HL-60 (cell line): ENCODE data around the gene GCNA.

ENCODE experiments used
- DNase-seq, 2 experiments: peaks; one replicate each; pipeline ENCODE4 v3.0.0-alpha.2; 2010 to 2020; ENCODE audit warnings: low read depth in 1 of 2, low spot score in 1 of 2
- H3K27ac ChIP-seq: fragments of 250-450 bp; sonication (Bioruptor Pico); replicated peaks from 2 replicates; pipeline ENCODE4 v1.5.1; 2020; ENCODE audit warnings: mild to moderate bottlenecking, moderate library complexity
- H3K27me3 ChIP-seq: fragments of 250-450 bp; sonication (Bioruptor Pico); 2 replicates; pipeline ENCODE4 v1.5.1; 2021; ENCODE audit warnings: mild to moderate bottlenecking, moderate library complexity; ENCODE audit not compliant: insufficient read depth, poor library complexity, severe bottlenecking
- H3K4me3 ChIP-seq: replicated peaks from 2 replicates; pipeline ENCODE4 v1.5.1; 2011; ENCODE audit warnings: mild to moderate bottlenecking, control low read depth, low read length; ENCODE audit not compliant: insufficient read depth
- GABPA ChIP-seq: IDR thresholded peaks from 2 replicates; pipeline ENCODE4 v1.6.1; 2012; ENCODE audit warnings: low read depth
- POLR2AphosphoS5 ChIP-seq: IDR thresholded peaks from 2 replicates; pipeline ENCODE4 v1.6.1; 2012; ENCODE audit warnings: low read depth
- SPI1 ChIP-seq: IDR thresholded peaks from 2 replicates; pipeline ENCODE4 v1.6.1; 2012; ENCODE audit warnings: low read depth, mild to moderate bottlenecking, borderline replicate concordance
- TF ChIP-seq, protein P1 (sequence below): IDR thresholded peaks from 2 replicates; pipeline ENCODE4 v1.6.1; 2012; ENCODE audit warnings: low read depth; ENCODE audit not compliant: insufficient replicate concordance
- TF ChIP-seq, protein P2 (sequence below): IDR thresholded peaks from one replicate; pipeline ENCODE4 v1.5.1; 2011; ENCODE audit warnings: low read length, control low read depth, inconsistent platforms; ENCODE audit not compliant: insufficient read depth

The GCNA gene

DNA sequence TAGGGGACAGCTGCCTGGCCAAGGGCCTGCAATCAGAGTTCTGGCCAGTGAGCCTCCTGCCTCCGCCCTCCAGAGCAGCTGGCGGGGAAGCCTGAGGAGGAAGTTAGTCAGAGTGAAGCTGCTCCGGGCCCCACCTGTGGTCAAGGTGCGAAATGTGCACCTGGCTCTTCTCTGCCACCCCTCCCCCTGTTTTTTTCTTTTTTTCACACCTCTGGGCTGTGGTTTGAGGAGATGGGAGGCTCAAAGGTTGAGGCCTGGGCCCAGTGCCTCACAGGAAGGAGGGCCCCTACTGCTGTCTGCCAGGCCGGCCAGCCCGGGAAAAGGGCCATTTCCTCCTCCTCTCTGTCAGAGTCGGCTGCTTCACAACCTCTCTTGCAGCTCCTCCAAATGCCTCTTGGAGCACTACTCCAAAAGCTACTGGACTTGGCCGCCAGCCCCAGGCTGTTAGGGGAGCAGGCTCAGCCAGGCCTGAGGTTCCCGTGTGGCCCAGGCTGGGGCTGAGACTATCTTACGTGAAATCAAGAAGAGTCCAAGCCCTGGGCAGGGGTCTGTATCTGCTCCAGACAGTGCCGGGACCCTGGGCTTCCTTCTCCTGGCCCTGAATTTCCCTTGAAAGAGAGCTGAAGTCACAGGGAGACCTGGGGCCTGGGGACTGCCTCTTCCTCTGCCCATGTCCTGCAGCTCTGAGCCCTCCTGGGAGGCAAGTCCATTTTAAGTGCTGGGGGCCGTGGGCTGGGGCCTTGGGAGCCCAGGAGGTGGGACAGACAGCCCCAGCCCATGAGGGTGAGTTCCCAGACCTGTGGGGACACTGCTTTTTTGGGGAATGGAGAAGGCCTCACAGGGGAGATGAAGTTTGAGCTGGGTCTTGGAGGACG lies 44.6 kb downstream of the GCNA start:
- H3K4me3 ChIP-seq, result no peak overlapping the region
- H3K27me3 ChIP-seq, result no peaks in the 10 kb centered on the region
- peak in 1 of 2 experiments; percentile 66 for DNase-seq
- peak overlapping the region; percentile 57 for H3K27ac ChIP-seq
- TF ChIP-seq, protein P1, sequence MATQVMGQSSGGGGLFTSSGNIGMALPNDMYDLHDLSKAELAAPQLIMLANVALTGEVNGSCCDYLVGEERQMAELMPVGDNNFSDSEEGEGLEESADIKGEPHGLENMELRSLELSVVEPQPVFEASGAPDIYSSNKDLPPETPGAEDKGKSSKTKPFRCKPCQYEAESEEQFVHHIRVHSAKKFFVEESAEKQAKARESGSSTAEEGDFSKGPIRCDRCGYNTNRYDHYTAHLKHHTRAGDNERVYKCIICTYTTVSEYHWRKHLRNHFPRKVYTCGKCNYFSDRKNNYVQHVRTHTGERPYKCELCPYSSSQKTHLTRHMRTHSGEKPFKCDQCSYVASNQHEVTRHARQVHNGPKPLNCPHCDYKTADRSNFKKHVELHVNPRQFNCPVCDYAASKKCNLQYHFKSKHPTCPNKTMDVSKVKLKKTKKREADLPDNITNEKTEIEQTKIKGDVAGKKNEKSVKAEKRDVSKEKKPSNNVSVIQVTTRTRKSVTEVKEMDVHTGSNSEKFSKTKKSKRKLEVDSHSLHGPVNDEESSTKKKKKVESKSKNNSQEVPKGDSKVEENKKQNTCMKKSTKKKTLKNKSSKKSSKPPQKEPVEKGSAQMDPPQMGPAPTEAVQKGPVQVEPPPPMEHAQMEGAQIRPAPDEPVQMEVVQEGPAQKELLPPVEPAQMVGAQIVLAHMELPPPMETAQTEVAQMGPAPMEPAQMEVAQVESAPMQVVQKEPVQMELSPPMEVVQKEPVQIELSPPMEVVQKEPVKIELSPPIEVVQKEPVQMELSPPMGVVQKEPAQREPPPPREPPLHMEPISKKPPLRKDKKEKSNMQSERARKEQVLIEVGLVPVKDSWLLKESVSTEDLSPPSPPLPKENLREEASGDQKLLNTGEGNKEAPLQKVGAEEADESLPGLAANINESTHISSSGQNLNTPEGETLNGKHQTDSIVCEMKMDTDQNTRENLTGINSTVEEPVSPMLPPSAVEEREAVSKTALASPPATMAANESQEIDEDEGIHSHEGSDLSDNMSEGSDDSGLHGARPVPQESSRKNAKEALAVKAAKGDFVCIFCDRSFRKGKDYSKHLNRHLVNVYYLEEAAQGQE, result no peak
- no peak for TF ChIP-seq SPI1
- no peak for TF ChIP-seq GABPA
- TF ChIP-seq, protein P2, sequence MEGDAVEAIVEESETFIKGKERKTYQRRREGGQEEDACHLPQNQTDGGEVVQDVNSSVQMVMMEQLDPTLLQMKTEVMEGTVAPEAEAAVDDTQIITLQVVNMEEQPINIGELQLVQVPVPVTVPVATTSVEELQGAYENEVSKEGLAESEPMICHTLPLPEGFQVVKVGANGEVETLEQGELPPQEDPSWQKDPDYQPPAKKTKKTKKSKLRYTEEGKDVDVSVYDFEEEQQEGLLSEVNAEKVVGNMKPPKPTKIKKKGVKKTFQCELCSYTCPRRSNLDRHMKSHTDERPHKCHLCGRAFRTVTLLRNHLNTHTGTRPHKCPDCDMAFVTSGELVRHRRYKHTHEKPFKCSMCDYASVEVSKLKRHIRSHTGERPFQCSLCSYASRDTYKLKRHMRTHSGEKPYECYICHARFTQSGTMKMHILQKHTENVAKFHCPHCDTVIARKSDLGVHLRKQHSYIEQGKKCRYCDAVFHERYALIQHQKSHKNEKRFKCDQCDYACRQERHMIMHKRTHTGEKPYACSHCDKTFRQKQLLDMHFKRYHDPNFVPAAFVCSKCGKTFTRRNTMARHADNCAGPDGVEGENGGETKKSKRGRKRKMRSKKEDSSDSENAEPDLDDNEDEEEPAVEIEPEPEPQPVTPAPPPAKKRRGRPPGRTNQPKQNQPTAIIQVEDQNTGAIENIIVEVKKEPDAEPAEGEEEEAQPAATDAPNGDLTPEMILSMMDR, result no peak
- no peak for TF ChIP-seq POLR2AphosphoS5

DNA sequence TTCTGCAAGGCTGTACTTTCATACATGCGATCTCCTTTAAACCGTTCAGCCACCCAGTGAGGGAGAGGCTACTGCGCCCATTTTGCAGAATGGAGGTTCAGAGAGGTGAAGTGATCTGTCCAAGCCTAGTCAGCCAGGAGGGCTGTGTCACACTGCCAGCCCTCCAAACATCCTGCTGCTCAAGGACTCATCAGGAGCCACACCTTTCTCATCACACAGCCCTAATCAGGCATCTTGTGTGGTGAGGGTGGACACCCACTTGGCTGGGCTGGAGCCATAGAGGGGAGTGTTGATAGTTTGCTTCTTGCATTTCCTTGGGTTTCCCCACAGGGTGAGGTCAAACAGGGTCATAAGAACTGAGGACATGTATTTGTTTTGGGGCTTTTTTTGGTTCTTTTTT lies 45.5 kb downstream of the GCNA start:
- TF ChIP-seq POLR2AphosphoS5 (no peak), SPI1 (no peak), GABPA (no peak)
- TF ChIP-seq, protein P2, result no peak
- TF ChIP-seq, protein P1, result no peak
- H3K27ac ChIP-seq, result no peak overlapping the region; the same call in 1 of the 2 replicates
- no peaks in the 10 kb centered on the region for H3K27me3 ChIP-seq
- no peak overlapping the region for H3K4me3 ChIP-seq
- DNase-seq, result no peak

DNA sequence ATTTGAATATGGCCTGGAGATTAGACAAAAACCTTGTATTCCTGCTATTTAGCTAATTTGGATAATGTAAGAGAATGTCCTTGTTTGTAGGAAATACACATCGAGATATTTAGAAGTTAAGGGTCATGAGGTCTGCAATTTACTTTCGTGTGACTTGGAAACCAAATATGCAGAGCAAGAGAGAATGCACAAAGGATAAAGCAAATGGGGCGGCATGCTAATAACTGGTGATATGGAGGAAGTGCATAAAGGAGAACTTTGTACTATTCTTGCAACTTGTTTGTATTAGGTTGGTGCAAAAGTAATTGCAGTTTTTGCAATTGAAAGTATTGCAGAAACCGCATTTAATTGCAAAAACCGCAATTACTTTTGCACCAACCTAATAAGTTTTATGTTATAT lies 47.2 kb downstream of the GCNA start:
- Histone ChIP-seq H3K27ac (no peak overlapping the region), H3K27me3 (no peaks in the 10 kb centered on the region), H3K4me3 (no peak overlapping the region)
- TF ChIP-seq POLR2AphosphoS5 (no peak), SPI1 (no peak), GABPA (no peak)
- TF ChIP-seq, protein P2, result no peak
- TF ChIP-seq, protein P1, result no peak
- no peak for DNase-seq
